Measurements from ENCODE around the gene ANO3. TPM values are rescaled to one million over a fixed set of nuclear protein-coding genes. Genes with fewer than 3 reads are reported as not detected.
"Not testable (repeated sequence)": the region's sequence is repeated elsewhere in the genome, so short reads cannot be mapped to it uniquely, and the experiment has no call there.

The ANO3 gene
- total RNA-seq, 1 experiment from 2014 or later: 1.7 TPM

DNA sequence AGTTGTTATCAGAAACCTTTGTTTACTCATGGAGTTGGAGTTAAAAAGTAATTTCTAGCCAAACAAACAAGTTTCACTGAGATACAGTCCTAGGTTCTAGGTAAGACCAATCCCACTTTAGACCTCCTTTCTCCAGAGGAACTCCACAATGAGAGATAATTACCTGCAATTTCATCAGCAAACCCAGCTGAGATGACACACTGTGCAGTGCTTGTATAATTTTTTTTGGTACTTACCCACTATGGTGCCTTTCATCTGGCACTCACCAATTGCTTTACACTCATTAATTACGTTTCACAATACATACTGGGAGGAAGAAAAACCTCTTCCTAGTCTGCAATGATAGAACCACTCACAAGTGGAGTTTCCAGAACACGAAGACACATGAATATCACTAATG is 242.0 kb downstream of the ANO3 start:
- DNase-seq (ENCODE audit: low spot score): no peak

DNA sequence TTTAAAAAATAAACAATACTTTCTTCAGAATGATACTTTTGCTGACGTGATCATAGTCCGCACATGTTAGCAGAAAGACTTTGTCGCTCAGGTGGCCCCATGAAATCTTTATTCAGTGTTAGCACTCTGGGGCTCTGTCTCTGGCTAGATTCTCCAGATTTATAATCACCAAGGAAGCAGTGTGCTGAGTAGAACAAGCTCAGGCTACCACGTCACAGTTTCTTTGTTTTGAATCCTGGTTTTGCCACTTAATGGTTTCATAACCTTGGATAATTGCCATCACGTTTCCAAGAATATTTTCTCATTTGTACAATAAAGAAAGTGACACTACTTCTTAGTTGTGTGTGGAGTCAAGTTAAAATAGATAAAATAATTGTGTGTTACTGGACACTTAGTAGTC is 244.0 kb downstream of the ANO3 start:
- DNase-seq (ENCODE audit: low spot score): no peak

DNA sequence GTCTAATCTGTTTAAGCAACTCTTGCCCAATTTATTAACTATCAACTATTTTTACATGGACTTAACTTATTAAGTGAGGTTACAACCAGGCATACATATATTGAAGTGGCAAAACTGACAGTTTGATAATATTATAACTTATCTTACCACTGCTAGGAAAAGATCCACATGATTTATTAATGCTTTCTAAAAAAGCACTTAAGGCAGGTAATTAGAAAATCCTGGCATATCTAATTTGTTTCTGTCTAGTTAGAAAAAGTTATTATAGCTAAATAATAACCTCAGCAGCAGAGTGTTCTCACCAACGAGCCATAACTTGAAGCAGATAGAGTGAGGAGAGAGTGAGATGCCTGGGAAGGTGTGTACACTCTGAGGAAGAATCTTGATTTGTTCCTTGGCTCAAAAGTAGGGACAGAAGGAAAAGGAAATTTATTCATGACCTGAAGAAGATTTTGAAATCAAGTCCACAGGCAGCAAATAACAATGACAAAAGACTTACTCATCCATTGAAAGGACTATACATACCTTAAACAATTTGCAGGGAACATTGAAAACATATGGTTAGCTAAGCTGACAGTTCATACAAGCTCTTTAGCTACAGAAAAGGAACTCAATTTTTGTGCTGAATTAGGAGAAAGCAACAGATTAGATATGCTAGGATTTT is 247.2 kb downstream of the ANO3 start:
- no peak for DNase-seq (ENCODE audit: low spot score)

DNA sequence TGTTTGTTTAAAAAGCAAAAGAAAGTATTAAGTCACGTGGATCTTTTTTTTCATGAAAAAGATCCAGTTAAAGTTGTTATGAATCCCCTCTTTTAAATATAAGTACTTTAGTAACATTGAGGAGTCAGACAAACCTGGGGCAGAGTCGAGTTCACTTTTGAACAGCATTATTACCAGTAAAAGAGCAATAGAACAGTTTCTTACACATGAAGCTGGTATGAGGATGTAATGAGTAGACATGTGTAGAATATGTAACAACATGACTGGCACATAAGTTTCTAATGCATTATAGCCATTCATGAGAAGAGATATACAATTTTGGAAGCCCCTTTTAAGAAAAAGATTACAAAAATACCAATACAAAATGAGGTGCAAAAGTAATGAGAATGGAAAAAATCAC is 247.8 kb downstream of the ANO3 start:
- no peak for DNase-seq (ENCODE audit: low spot score)

DNA sequence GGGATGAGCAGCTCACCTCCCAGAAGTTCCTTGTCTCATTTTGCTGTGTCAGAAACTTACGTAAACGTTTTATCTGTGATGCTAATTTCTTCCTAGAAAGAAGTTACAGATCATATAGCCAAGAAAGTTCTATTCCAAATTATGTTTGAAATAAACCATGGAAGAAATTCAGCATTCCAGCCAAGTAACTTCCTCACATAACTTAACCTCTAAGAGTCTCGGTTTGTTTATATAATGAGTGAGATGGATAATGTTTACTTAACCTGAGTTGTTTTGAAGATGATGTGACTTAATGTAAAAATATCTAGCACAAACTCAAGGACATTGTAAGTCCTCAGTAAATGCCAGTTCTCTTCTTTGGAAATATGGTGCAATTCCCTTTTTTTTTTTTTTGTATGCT is 249.0 kb downstream of the ANO3 start:
- DNase-seq (ENCODE audit: low spot score): no peak

DNA sequence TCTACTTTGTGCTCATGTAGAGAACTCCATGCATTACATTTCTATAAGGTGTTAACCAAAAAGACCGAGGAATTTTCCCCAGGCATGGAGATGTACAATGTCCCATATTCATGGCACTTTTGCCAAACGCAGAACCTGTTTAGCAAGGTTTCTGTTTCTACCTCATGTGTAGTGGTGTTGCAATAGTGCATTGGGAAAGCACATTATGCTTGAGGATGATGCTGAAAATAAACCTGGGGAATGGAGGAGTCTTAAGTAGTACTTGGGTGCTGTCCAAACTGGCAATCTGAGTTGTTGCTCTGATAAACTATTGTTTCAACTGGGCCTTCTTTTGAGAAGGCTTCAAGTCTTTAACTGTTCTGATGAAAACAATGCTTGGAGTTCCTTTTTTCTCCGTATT is 251.6 kb downstream of the ANO3 start:
- peak; percentile 6 for DNase-seq (ENCODE audit: low spot score)

DNA sequence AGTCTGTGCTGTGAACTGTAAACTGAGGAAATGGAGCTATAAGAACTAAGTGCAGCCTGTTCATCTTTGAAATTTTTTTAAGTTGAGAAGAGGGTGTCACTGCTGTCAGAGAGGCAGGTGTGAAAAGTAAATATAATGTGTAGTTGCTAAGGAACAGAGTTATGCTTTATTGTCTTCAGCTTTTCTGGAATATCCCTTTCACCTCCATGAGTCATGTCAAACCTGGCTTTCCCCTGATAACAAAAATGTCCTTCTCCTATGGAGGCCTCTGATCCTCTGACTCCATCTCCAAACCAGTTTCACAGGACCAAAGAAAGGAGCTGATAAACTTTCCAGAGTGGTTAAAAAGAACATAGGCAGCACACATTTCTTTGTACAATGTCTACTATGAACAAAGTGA is 252.9 kb downstream of the ANO3 start:
- DNase-seq (ENCODE audit: low spot score): no peak

DNA sequence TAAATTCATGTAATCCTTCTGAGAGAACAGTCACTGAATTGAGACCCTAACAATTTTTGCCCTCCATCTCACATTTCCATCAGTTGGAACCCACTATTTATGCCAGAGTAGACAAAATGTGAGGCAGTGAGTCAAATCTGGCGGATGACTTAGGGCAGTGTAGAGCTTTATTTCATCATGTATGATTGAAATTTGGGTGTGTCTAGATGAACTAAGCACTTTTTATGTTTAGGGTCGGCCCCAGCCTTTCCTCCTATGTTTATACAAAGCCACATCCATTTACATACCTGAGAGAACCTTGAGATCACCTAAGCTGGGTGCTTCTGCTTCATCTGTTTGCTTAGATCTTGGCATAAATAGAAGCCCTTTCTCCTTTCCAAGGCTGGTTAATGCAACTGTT is 255.1 kb downstream of the ANO3 start:
- DNase-seq (ENCODE audit: low spot score): no peak

- DNase-seq (ENCODE audit: low spot score): no peak
These were observed 261.8 kb downstream of the ANO3 start for GRCh38 chr11:26593691-26594090.

DNA sequence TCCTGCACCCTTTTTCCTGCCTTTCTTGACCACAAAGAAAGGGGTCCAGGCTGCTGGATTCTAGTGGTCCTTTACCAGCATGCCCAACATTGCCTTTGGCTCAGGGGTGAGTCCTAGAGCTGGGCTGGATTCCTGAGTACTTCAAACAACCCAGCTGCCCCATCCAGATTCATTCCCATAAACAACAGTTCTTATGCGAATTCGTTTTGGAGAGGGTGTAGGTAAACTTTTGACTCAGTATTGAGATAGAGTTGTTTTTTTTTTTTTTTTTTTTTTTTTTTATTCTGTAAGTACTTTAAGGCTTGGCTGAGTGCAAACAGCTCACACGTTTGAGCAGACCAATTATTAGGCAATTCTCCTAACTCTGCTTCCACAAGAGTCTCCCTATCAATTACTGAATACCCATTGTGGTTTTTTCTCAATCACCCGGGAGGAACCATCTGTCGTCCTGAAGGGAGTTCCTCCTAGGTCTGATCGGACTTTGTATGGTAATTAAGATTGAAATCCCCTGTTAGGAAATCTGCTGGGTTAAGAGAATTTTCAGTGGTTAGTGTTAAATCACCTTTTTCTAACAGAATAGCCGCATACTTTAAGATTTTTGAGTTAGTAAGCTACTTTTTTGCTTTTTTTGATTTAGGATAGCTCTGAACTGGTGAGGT is 263.4 kb downstream of the ANO3 start:
- DNase-seq (ENCODE audit: low spot score): not testable (repeated sequence)

- peak; percentile 30 for DNase-seq (ENCODE audit: low spot score)
These were observed 265.2 kb downstream of the ANO3 start for GRCh38 chr11:26597049-26597689.

GRCh38 chr11:26597899-26598298 is 266.0 kb downstream of the ANO3 start:
- no peak for DNase-seq (ENCODE audit: low spot score)

DNA sequence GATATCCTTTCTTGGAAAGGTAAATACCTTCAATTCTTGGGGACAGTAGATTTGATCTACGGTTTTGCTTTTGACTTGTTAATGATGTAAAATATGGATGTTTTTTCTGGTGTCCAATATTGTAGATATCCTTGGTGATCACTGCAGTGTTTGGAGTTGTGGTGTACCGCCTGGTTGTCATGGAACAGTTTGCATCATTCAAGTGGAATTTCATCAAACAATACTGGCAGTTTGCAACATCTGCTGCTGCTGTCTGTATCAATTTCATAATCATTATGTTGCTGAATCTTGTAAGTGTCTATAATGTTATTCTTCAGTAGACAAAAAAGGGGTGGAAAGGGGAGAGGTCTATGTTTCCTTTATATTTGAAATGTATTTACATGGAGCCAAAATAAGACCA is 267.5 kb downstream of the ANO3 start:
- DNase-seq (ENCODE audit: low spot score): no peak

DNA sequence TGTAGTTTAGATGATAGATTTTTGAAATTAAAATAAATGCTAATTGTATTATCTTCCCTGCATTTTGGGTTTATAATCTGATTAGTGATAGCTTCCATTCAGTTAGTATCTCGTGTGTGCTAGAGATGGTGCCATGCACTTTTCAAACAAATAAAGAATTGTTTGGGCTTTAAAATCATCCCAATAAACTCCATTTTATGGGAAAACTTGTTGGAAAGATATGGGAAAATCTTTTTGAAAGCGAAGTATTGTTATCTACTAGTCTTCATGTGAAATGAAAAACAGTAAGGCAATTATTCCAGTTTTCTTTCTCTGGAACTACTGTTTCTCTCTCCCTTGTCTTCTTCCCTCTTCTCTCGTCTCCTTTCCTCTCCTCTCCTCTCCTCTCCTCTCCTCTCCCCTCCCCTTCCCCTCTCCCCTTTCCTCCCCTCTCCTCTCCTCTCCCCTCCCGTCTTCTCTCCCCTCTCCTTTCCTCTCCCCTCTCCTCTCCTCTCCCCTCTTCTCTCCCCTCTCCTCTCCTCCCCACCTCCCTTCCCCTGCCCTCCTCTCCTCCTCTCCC is 268.0 kb downstream of the ANO3 start:
- DNase-seq (ENCODE audit: low spot score): no peak

DNA sequence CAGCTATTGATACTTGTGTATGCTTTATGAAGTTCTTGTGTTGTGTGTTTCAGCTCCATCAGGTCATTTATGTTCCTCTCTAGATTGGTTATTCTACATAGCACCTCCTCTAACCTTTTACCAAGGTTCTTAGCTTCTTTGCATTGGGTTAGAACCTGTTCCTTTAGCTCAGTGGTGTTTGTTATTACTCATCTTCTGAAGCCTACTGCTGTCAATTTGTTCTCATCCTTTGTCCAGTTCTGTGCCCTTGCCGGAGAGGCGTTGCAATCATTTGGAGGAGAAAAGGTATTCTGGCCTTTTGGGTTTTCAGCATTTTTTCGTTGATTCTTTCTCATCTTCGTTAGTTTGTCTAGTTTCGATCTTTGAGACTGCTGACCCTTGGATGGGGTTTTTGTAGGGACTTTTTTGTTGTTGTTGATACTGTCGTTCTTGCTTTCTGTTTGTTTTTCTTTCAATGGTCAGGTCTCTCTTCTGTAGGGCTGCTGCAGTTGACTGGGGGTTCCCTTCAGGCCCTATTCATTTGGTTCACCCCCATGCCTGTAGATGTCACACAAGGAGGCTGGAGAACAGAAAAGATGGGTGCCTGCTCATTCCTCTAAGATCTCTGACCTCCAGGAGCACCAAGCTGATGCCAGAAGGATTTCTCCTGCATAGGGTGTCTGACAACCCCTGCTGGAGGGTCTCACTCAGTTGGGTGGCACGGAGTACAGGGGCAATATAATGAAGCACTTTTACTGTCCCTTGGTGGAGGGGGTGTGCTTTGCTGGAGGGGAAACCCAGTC is 276.0 kb downstream of the ANO3 start:
- no peak for DNase-seq (ENCODE audit: low spot score)

- DNase-seq (ENCODE audit: low spot score): no peak
These were observed 276.7 kb downstream of the ANO3 start for GRCh38 chr11:26608507-26609146.

DNA sequence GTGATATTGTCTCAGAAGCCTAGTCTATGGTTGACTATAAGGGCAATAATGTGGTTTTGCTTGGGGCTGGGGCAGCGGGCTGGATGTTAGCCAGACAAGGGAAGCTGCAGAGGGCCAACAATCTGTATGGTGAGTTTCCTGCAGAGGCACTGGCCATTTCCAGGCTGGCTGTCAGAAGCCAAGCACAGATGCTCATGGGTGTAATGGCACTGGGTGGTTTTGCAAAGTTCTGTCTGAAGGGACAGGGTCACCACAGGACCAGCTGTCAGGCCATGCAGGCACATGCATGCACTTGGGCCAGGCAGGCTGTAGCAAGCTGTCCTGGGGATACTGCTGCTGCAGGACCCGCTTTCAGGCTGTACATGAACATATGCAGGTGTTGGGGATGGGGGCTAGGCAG is 281.8 kb downstream of the ANO3 start:
- no peak for DNase-seq (ENCODE audit: low spot score)

- DNase-seq (ENCODE audit: low spot score): no peak
These were observed 286.5 kb downstream of the ANO3 start for GRCh38 chr11:26618441-26618840.

- DNase-seq (ENCODE audit: low spot score): no peak
These were observed 288.5 kb downstream of the ANO3 start for GRCh38 chr11:26620282-26621045.

GRCh38 chr11:26621132-26621531 is 289.2 kb downstream of the ANO3 start:
- DNase-seq (ENCODE audit: low spot score): peak; percentile 88

- no peak for DNase-seq (ENCODE audit: low spot score)
These were observed 290.3 kb downstream of the ANO3 start for GRCh38 chr11:26622181-26622580.

All from A172 (cell line).